H1 (cell line): ENCODE data around the gene PAPSS2. TPM values are rescaled to one million over a fixed set of nuclear protein-coding genes. Genes with fewer than 3 reads are reported as not detected.

Experiments
- CTCF ChIA-PET: fragments of 300-600 bp; sonication (Branson Sonifier 250); formaldehyde crosslinking; loops from one replicate; lab custom pipeline; 2021; ENCODE audit not compliant: partially characterized antibody; lab: Charles Lee
- POLR2A ChIA-PET: fragments of 300-600 bp; sonication (Branson Sonifier 250); formaldehyde crosslinking; loops from one replicate; lab custom pipeline; 2021; ENCODE audit warnings: inconsistent platforms; ENCODE audit not compliant: partially characterized antibody; lab: Charles Lee
- DNase-seq, 2 experiments: peaks; one replicate each; pipeline versions ENCODE4 v3.0.0 to v3.0.0-alpha.2; 2010 to 2022; ENCODE audit warnings: low spot score in 2 of 2, low read depth in 1 of 2, mixed read lengths in 1 of 2
- FAIRE-seq: peaks from 2 replicates; lab custom pipeline; 2011; peaks lifted over from hg19 to GRCh38; lab: Jason Lieb, UNC
- H2AFZ ChIP-seq: 2 replicates; pipeline ENCODE4 v1.8.1; 2012; ENCODE audit warnings: low read length, inconsistent platforms
- H2AK5ac ChIP-seq: 2 replicates; pipeline ENCODE4 v1.6.1; 2013; ENCODE audit warnings: low read depth, low read length
- H2BK120ac ChIP-seq: replicated peaks from 2 replicates; pipeline ENCODE3; 2013; ENCODE audit warnings: low read depth, low read length, inconsistent platforms
- H2BK12ac ChIP-seq: 2 replicates; pipeline ENCODE4 v1.6.1; 2013; ENCODE audit warnings: low read depth, low read length
- H2BK15ac ChIP-seq: 2 replicates; pipeline ENCODE4 v1.6.1; 2013; ENCODE audit warnings: low read length
- H2BK20ac ChIP-seq: 2 replicates; pipeline ENCODE4 v1.6.1; 2013; ENCODE audit warnings: low read length
- H2BK5ac ChIP-seq: 2 replicates; pipeline ENCODE4 v1.6.1; 2013; ENCODE audit warnings: low read depth, low read length
- H3K14ac ChIP-seq: 2 replicates; pipeline ENCODE4 v1.6.1; 2013; ENCODE audit warnings: inconsistent platforms; ENCODE audit not compliant: insufficient read length
- H3K18ac ChIP-seq: 2 replicates; pipeline ENCODE4 v1.6.1; 2013; ENCODE audit warnings: low read length; ENCODE audit errors: extremely low read depth
- H3K23ac ChIP-seq: 2 replicates; pipeline ENCODE4 v1.6.1; 2013; ENCODE audit warnings: inconsistent platforms; ENCODE audit not compliant: insufficient read length
- H3K23me2 ChIP-seq: 2 replicates; pipeline ENCODE4 v1.6.1; 2013; ENCODE audit warnings: low read depth, low read length
- H3K27ac ChIP-seq: 2 replicates; pipeline ENCODE4 v1.6.1; 2011; ENCODE audit warnings: low read depth, low read length, inconsistent platforms
- H3K27me3 ChIP-seq, 4 experiments: replicated peaks in 1 of 4; 1 replicate in 1 of 4; 2 replicates in 3 of 4; pipeline versions ENCODE4 v1.6.1 to v1.8.1; 2011 to 2013; ENCODE audit warnings: low read length in 3 of 4, mild to moderate bottlenecking in 3 of 4, inconsistent platforms in 2 of 4, mixed read lengths in 2 of 4, moderate library complexity in 1 of 4; ENCODE audit not compliant: control insufficient read depth in 3 of 4, insufficient read depth in 3 of 4; ENCODE audit errors: extremely low read depth in 1 of 4
- H3K36me3 ChIP-seq, 4 experiments: 2 replicates each; pipeline versions ENCODE4 v1.6.1 to v1.8.1; 2011 to 2013; ENCODE audit warnings: mild to moderate bottlenecking in 4 of 4, low read length in 3 of 4, moderate library complexity in 2 of 4, control low read depth in 1 of 4, inconsistent platforms in 1 of 4; ENCODE audit not compliant: insufficient read depth in 4 of 4, control insufficient read depth in 2 of 4
- H3K4ac ChIP-seq: replicated peaks from 2 replicates; pipeline ENCODE3; 2013; ENCODE audit warnings: low read length, low read depth, mixed read lengths, inconsistent platforms; ENCODE audit not compliant: insufficient read length
- H3K4me1 ChIP-seq, 4 experiments: replicated peaks in 1 of 4; 1 replicate in 1 of 4; 2 replicates in 3 of 4; pipeline versions ENCODE4 v1.6.1 to v1.8.1; 2011 to 2013; ENCODE audit warnings: low read length in 3 of 4, inconsistent platforms in 2 of 4, mixed read lengths in 1 of 4; ENCODE audit not compliant: insufficient read depth in 4 of 4, control insufficient read depth in 3 of 4
- H3K4me2 ChIP-seq, 2 experiments: 2 replicates each; pipeline versions ENCODE4 v1.6.1 to v1.8.1; 2011 to 2013; ENCODE audit warnings: low read depth in 2 of 2, low read length in 2 of 2, control low read depth in 1 of 2, inconsistent platforms in 1 of 2, mild to moderate bottlenecking in 1 of 2; ENCODE audit not compliant: insufficient read depth in 1 of 2
- H3K4me3 ChIP-seq, 4 experiments: fragments of 200-600, 300-600 bp in 1 of 4; sonication (generic), shearing (Covaris generic), sonication (Bioruptor Twin) in 1 of 4; 2 replicates each; pipeline versions ENCODE4 v1.5.1 to v1.8.1; 2011 to 2016; ENCODE audit warnings: low read length in 4 of 4, low read depth in 3 of 4, control low read depth in 2 of 4, inconsistent platforms in 2 of 4, mild to moderate bottlenecking in 2 of 4, mixed read lengths in 1 of 4, moderate library complexity in 1 of 4; ENCODE audit not compliant: insufficient read depth in 2 of 4; ENCODE audit errors: extremely low read depth in 1 of 4
- H3K56ac ChIP-seq: replicated peaks from 2 replicates; pipeline ENCODE3; 2013; ENCODE audit warnings: low read depth, mild to moderate bottlenecking, mixed read lengths, low read length, inconsistent platforms; ENCODE audit not compliant: insufficient read length
- H3K79me1 ChIP-seq: 2 replicates; pipeline ENCODE4 v1.6.1; 2013; ENCODE audit warnings: low read depth, low read length, control low read depth
- H3K79me2 ChIP-seq, 2 experiments: 2 replicates each; pipeline versions ENCODE4 v1.6.1 to v1.8.1; 2012 to 2013; ENCODE audit warnings: low read length in 2 of 2, mild to moderate bottlenecking in 2 of 2, inconsistent platforms in 1 of 2; ENCODE audit not compliant: insufficient read depth in 2 of 2, control insufficient read depth in 1 of 2
- H3K9ac ChIP-seq, 4 experiments: replicated peaks in 1 of 4; 1 replicate in 1 of 4; 2 replicates in 3 of 4; pipeline versions ENCODE4 v1.6.1 to v1.8.1; 2011 to 2013; ENCODE audit warnings: low read depth in 3 of 4, low read length in 3 of 4, control low read depth in 2 of 4, mild to moderate bottlenecking in 2 of 4, moderate library complexity in 2 of 4, inconsistent platforms in 1 of 4; ENCODE audit errors: extremely low read depth in 1 of 4
- H3K9me3 ChIP-seq, 2 experiments: 2 replicates each; pipeline versions ENCODE4 v1.6.1 to v1.8.1; 2012 to 2013; ENCODE audit warnings: mild to moderate bottlenecking in 2 of 2, moderate library complexity in 2 of 2, control low read depth in 1 of 2, inconsistent platforms in 1 of 2, low read depth in 1 of 2, low read length in 1 of 2, mixed read lengths in 1 of 2; ENCODE audit not compliant: insufficient read depth in 2 of 2
- H4K20me1 ChIP-seq, 2 experiments: replicated peaks in 1 of 2; 2 replicates each; pipeline versions ENCODE3 to v1.8.1; 2011 to 2013; ENCODE audit warnings: inconsistent platforms in 2 of 2, low read length in 2 of 2, mild to moderate bottlenecking in 1 of 2; ENCODE audit not compliant: insufficient read depth in 2 of 2, control insufficient read depth in 1 of 2
- H4K5ac ChIP-seq: 2 replicates; pipeline ENCODE4 v1.6.1; 2013; ENCODE audit warnings: low read length, low read depth, mixed read lengths, inconsistent platforms; ENCODE audit not compliant: insufficient read length
- H4K8ac ChIP-seq: 2 replicates; pipeline ENCODE4 v1.8.0; 2013; ENCODE audit warnings: mild to moderate bottlenecking, moderate library complexity, low read length, inconsistent platforms; ENCODE audit not compliant: insufficient read depth; ENCODE audit errors: extremely low read depth
- H4K91ac ChIP-seq: replicated peaks from 2 replicates; pipeline ENCODE3; 2013; ENCODE audit warnings: low read length, mixed read lengths, inconsistent platforms; ENCODE audit not compliant: insufficient read length
- TEAD4 ChIP-seq: IDR thresholded peaks from 2 replicates; pipeline ENCODE4 v1.6.1; 2012; ENCODE audit warnings: low read depth, low read length, inconsistent platforms, mixed read lengths
- WGBS, 2 experiments: shearing (Covaris generic) in 1 of 2; methylation state at CpG; one replicate each; pipeline versions ENCODE4 v1.1.6 to v1.1.7; 2013 to 2015; ENCODE audit warnings: low lambda C conversion rate in 2 of 2, mixed read lengths in 2 of 2, inconsistent platforms in 1 of 2, low coverage in 1 of 2, missing lambda C conversion rate in 1 of 2; ENCODE audit not compliant: insufficient replicate concordance in 2 of 2, insufficient coverage in 1 of 2, insufficient read length in 1 of 2; ENCODE audit errors: extremely low coverage in 1 of 2, missing lambda C conversion rate in 1 of 2; 5-methylcytosine and 5-hydroxymethylcytosine counted together
- polyA plus RNA-seq, 7 experiments: library from polyadenylated mRNA; depleted of rRNA in 3 of 7; stranded (reverse) in 5 of 7; unstranded in 2 of 7; fragments of >200 nt in 5 of 7; fragments of 200-250 nt in 2 of 7; gene quantifications; 1 replicate in 5 of 7; 2 replicates in 1 of 7; 4 replicates in 1 of 7; pipeline versions ENCODE4 v1.2.1 to v1.2.3, GENCODE V29; 2011 to 2013; ENCODE audit warnings: missing spikeins in 2 of 7, mixed read lengths in 2 of 7
- total RNA-seq: library from RNA; stranded (reverse); fragmentation: NEBNext Ultra II Directional; extraction: Animal tissue kit (Norgen Biotek cat#: 25700); gene quantifications from 2 replicates; pipeline ENCODE4 v1.2.1, GENCODE V29; 2021

Gene PAPSS2
- total and polyA plus RNA-seq, 2 of the 8 experiments (the other 6 are each of a cell fraction or from before 2014, with no cell fraction given) = 7.6 to 20.2 TPM

DNA sequence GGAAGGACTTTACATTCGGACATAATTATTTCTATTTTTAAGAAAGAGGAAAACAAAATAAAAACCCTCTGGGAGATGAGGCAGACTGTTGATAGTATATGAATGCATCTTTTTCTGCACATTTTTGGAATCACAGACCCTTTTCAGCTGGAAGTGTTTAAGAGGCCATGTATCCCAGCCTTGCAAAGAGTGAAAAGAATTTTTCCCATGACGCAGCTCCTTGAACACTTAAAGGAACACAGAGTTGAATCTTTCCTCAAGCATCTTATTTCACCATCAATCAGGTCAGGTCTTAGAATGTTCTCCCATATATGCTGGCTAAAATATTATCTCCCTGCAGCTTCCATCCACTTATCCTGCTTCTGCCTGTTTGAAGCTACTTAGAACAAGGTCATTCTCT, 45.9 kb upstream of the PAPSS2 start:
- no peak overlapping the region for H3K18ac ChIP-seq
- H3K23me2 ChIP-seq = no peaks in the 10 kb centered on the region
- H4K8ac ChIP-seq = no peak overlapping the region
- WGBS, 2 experiments = 93% methylated on average over 2 of the region's 2 CpGs; no CpG with 5 or more reads in 1 of the 2 experiments
- H3K14ac ChIP-seq = no peak overlapping the region
- no peak overlapping the region for H2BK5ac ChIP-seq
- H3K79me1 ChIP-seq = no peaks in the 10 kb centered on the region
- DNase-seq (no peak), FAIRE-seq (no peak)
- no peaks in the 10 kb centered on the region for H4K20me1 ChIP-seq
- no peak overlapping the region for H3K4ac ChIP-seq
- H3K23ac ChIP-seq = no peak overlapping the region
- no peak overlapping the region for H3K56ac ChIP-seq
- H2BK120ac ChIP-seq = no peak overlapping the region
- no peak overlapping the region for H2BK20ac ChIP-seq
- no peak overlapping the region for H2AFZ ChIP-seq
- no peak overlapping the region for H3K27ac ChIP-seq
- H3K36me3 ChIP-seq = peaks cover 0 to 6% (median 0%) of the 10 kb centered on the region in 4 experiments; a peak in 1 of 8 replicates
- H3K9ac ChIP-seq = no peak overlapping the region
- H2AK5ac ChIP-seq = no peak overlapping the region
- ChIA-PET CTCF (interaction anchor here (0.7 to 0.9 kb wide), 3 partner anchors 9 to 78 kb away, joined by 3 to 4 read pairs (median 4); no protein-coding TSS in a partner anchor), POLR2A (interaction anchor here (1.7 kb wide), 1 partner anchor 11 kb away, joined by 8 read pairs; no protein-coding TSS in a partner anchor)
- H3K9me3 ChIP-seq = peaks cover 15 to 17% of the 10 kb centered on the region in 2 experiments
- H2BK12ac ChIP-seq = no peak overlapping the region
- H2BK15ac ChIP-seq = no peak overlapping the region
- no peak overlapping the region for H4K5ac ChIP-seq
- no peak overlapping the region for H3K4me3 ChIP-seq
- H4K91ac ChIP-seq = no peak overlapping the region
- peaks cover under 1 to 6% (median 4%) of the 10 kb centered on the region in 4 experiments; a peak in 4 of 7 replicates for H3K4me1 ChIP-seq
- H3K79me2 ChIP-seq = no peaks in the 10 kb centered on the region
- no peaks in the 10 kb centered on the region for H3K27me3 ChIP-seq
- H3K4me2 ChIP-seq = no peak overlapping the region
- TF ChIP-seq TEAD4 = no peak
